Head of caudate nucleus (tissue), 42 donors: ENCODE data around the gene TRERF1.
"Not testable (repeated sequence)": the region's sequence is repeated elsewhere in the genome, so short reads cannot be mapped to it uniquely, and the experiment has no call there.

Source experiments
- DNase-seq, 42 donors: peaks; one replicate each; pipeline versions ENCODE4 v3.0.0 to v3.0.0-alpha.2; 2020 to 2021; ENCODE audit warnings: mixed read lengths in 7 of 42
- intact Hi-C: fragments of 100-400 bp; cut with DNase I; formaldehyde crosslinking; loops from one replicate; pipeline ENCODE4 v1.15.0; 2022

The TRERF1 gene

GRCh38 chr6:42194056-42194455 is 257.7 kb downstream of the TRERF1 start:
- DNase-seq, result no peak
- intact Hi-C loops, result no loop called here

- no peak for DNase-seq
- intact Hi-C loops, result no loop called here
Measured at GRCh38 chr6:42193491-42193894, 258.2 kb downstream of the TRERF1 start.

GRCh38 chr6:42192385-42192784 is 259.3 kb downstream of the TRERF1 start:
- intact Hi-C loops, DNase-seq: not testable (repeated sequence)

DNA sequence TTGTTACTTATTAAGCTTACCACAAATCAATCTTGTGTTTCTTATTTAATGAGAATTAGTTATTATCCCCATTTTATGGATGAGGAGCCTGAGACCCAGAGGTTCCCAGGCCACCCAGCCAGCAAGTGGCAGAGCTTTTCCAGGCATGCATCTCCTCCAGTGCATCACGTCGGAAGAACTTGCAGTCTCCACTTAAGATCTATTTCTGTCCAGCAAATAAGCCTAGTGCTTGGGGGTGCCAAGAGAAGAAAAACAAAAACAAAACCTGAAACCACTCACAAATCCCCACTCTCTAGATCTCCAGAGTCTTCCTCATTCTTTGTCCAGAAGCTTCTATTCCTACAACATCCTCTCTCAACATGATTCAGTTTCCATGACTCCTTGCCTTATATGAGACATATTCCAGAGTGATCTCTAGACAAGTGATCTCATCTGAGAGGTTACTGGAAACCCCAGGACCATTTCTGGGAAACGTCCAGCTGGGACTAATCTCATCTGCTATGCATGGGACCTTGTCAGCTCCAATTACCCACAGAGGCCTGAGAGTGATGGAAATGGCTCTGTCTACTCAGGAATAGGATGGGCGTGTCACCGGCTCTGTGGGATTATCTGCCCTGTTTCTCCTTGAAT is 261.1 kb downstream of the TRERF1 start:
- peak in 1 of 42 donors; percentile 3 for DNase-seq
- intact Hi-C loops, result no loop called here

GRCh38 chr6:42188406-42188805 is 263.3 kb downstream of the TRERF1 start:
- intact Hi-C loops, result no loop called here
- no peak for DNase-seq

GRCh38 chr6:42185597-42185996 is 266.1 kb downstream of the TRERF1 start:
- no peak for DNase-seq
- intact Hi-C loops, result no loop called here

DNA sequence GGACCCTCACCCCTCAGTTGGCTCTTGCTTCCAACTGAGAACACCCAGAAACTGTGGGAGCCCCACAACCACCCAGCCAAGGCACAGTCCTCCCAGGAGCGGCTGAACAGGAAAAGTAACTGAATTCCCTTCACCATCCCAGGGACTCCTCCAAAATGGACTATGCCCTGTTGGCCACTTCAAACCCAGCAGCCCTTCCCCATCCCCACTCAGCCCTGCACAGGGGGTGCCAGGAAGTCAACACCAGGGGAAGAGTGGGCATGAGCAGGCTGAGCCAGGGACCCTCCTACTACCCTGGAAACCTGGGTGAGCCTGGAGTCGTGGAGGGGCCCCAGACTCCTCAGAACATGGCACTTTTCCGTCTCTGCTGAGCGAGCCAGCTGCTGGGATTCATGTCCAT is 267.3 kb downstream of the TRERF1 start:
- intact Hi-C loops, result no loop called here
- no peak for DNase-seq

DNA sequence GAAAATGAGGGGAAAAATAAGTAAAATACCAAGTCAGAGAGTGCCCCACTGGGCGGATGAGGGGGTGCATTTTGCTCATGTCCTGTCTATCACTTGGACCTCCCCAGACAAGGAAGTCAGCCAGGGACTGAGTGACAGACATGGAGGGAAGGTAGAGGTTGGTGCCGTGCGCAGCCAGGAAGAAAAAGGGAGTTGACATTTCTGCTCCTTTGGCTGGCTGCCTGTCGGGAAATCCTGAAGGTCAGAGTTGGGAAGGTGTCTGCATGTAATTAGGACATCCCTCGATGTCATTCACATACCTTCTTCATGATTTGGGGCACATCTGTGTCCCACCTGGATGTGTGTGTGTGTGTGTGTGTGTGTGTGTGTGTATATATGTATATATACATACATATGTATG is 269.6 kb downstream of the TRERF1 start:
- DNase-seq, result no peak
- intact Hi-C loops, result no loop called here

DNA sequence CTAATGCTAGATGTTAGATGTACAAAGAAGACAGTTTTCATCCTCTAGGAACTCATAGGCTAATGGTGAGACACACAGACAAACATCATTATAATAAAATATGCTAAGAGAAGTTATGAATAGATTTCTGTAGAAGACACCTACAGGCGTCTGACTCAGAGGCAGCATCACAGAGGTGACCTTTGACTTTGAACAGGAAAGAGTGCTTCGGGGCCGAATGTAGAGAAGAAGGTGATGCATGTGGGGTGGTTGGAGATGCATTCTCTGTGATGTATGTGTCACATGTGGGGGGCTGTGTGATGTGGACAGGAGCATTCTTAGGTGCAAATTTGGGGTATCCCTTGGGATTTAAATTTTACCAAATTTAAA is 271.8 kb downstream of the TRERF1 start:
- DNase-seq, result no peak
- intact Hi-C loops, result no loop called here

DNA sequence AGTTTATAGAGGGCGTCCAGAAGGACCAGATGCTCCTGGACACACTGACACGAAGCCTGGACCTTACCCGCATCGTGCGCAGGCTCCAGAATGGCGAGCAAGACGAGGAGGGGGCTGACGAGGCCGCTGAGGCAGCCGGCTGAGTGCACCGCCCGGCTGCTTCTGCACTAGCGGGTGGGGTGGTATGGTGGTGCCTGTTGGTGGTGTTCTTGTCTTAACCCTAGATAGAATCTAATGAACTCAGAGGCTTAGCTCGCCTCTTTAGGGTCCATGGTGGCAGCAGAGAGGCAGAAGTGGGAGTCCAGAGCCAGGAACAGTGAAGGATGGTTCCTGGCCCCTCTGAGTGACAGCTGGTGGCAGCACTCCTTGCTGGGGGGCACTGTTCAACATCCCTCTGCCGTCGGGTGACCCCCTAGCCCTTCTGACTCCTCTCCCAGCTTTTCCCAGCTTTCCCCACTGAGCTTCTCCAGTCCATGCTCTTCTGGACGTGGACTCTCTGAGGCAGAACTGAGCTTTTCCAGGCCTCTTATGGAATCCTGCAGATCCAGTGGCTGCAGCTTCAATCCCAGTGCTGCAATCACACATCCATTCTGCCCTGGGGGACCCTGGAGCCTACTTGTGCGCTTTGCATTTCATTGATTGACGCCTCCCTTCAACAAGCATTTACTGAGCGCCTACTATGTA is 272.3 kb downstream of the TRERF1 start:
- intact Hi-C loops, result no loop called here
- DNase-seq, result no peak

- peak in 40 of 42 donors; percentile 4 to 69 (median 36) for DNase-seq
- intact Hi-C loops, result no loop called here
Measured at GRCh38 chr6:42177514-42178364, 274.0 kb downstream of the TRERF1 start.

DNA sequence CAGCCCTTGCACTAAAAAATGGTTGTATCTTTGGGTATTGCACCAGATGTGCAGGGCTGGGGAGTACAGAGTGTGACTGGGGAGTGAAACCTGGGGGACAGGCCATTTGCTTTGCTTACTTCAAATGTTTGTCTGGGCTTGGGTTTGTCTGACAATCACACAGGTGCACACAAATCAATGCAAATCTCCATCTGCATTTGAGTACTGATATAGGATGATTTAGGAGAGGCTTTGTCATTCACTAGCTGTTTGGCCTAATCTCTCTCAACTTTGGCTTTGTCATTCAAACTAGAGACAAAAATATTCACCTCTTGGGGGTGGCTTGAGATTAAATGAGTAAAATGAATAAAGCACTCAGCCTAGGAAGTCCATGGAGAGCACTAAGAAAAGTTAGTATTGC is 274.7 kb downstream of the TRERF1 start:
- DNase-seq, result no peak
- intact Hi-C loops, result no loop called here

- no peak for DNase-seq
Measured at GRCh38 chr6:42175860-42176259, 275.9 kb downstream of the TRERF1 start.

More at GRCh38 chr6:42175860-42176259, 275.9 kb downstream of the TRERF1 start:
- intact Hi-C loops, result no loop called here
